Measurements from ENCODE around the gene TOM1L1. TPM values are rescaled to one million over a fixed set of nuclear protein-coding genes. Genes with fewer than 3 reads are reported as not detected.

The TOM1L1 gene
- total and polyA plus RNA-seq, 4 donors, result 21.4 to 119 (median 33.9) TPM

GRCh38 chr17:54967621-54968261, 67.1 kb downstream of the TOM1L1 start:
- no peak for DNase-seq (ENCODE audit: low spot score)

GRCh38 chr17:54968262-54968987, 67.8 kb downstream of the TOM1L1 start, which contains the start of the genes COX11 and STXBP4:
Gene COX11 (minus strand): TSS chr17:54968654. CDS start chr17:54968646, 8 bp downstream.
Gene STXBP4 (plus strand): TSS chr17:54968765. CDS start chr17:54986220, 17,455 bp downstream.
- DNase-seq (ENCODE audit: low spot score), result peak; percentile 93
- H3K4me1 ChIP-seq (ENCODE audit: control insufficient read depth in 4 of 4, insufficient read depth in 4 of 4, low read length in 3 of 4), result peaks cover 2 to 23% (median 16%) of the 10 kb centered on the region in 4 donors
- H3K27ac ChIP-seq (ENCODE audit: low read depth in 1 of 2, low read length in 2 of 2), result peak within 1 kb of the TSS; percentile 35 to 81
- H3K27me3 ChIP-seq (ENCODE audit: control insufficient read depth in 4 of 4, insufficient read depth in 4 of 4, low read length in 3 of 4), result no peaks in the 10 kb centered on the region
- no peaks in the 10 kb centered on the region for H3K9me3 ChIP-seq (ENCODE audit: control insufficient read depth in 4 of 4, low read length in 3 of 4)
- peak within 1 kb of the TSS; percentile 89 to 98 (median 94) for H3K4me3 ChIP-seq (ENCODE audit: low read depth in 1 of 3, low read length in 3 of 3)
- WGBS, result under 1% methylated on average over 57 of the region's 57 CpGs
- H3K36me3 ChIP-seq (ENCODE audit: control insufficient read depth in 4 of 4, insufficient read depth in 3 of 4, low read depth in 1 of 4, low read length in 3 of 4), result peaks cover 1 to 9% (median 6%) of the 10 kb centered on the region in 4 donors
- peak within 1 kb of the TSS; percentile 86 to 92 for H3K9ac ChIP-seq (ENCODE audit: low read depth in 1 of 2, low read length in 2 of 2)
- TF ChIP-seq ZBTB33 (IDR thresholded peaks at IDR 0.05) (peak; percentile 100), HNF4A (conservative IDR thresholded peaks at IDR 0.05) (peak in 1 of 2 donors; percentile 17), JUND (IDR thresholded peaks at IDR 0.05) (peak in 1 of 2 donors; percentile 51), HNF4G (IDR thresholded peaks at IDR 0.05) (no peak), SP1 (IDR thresholded peaks at IDR 0.05) (peak; percentile 49), FOXA2 (IDR thresholded peaks at IDR 0.05) (peak; percentile 14), EGR1 (IDR thresholded peaks at IDR 0.05; ENCODE audit: low read depth in 2 of 2) (peak in 1 of 2 donors; percentile 21), GABPA (IDR thresholded peaks at IDR 0.05 in 1 of 2, conservative IDR thresholded peaks at IDR 0.05 in 1 of 2) (no peak), MAX (IDR thresholded peaks at IDR 0.05) (peak; percentile 43), RAD21 (IDR thresholded peaks at IDR 0.05) (no peak), TAF1 (conservative IDR thresholded peaks at IDR 0.05) (peak; percentile 35), CTCF (IDR thresholded peaks at IDR 0.05; ENCODE audit: low read depth, low read length, missing input control) (no peak), NR2F2 (IDR thresholded peaks at IDR 0.05) (peak; percentile 59), REST (IDR thresholded peaks at IDR 0.05) (peak; percentile 85), FOXA1 (IDR thresholded peaks at IDR 0.05) (peak; percentile 61), YY1 (IDR thresholded peaks at IDR 0.05) (peak; percentile 80)

More at GRCh38 chr17:54967621-54968261, 67.1 kb downstream of the TOM1L1 start:
- WGBS, result under 1% methylated on average over 21 of the region's 21 CpGs
- peaks cover 2 to 23% (median 16%) of the 10 kb centered on the region in 4 donors for H3K4me1 ChIP-seq (ENCODE audit: control insufficient read depth in 4 of 4, insufficient read depth in 4 of 4, low read length in 3 of 4)
- TF ChIP-seq HNF4G (IDR thresholded peaks at IDR 0.05), result no peak
- no peak for TF ChIP-seq EGR1 (IDR thresholded peaks at IDR 0.05; ENCODE audit: low read depth in 2 of 2)
- no peak for TF ChIP-seq YY1 (IDR thresholded peaks at IDR 0.05)
- no peak for TF ChIP-seq FOXA2 (IDR thresholded peaks at IDR 0.05)
- TF ChIP-seq NR2F2 (IDR thresholded peaks at IDR 0.05), result no peak
- peak in 1 of 2 donors; percentile 13 for TF ChIP-seq HNF4A (conservative IDR thresholded peaks at IDR 0.05)
- peak; percentile 21 for TF ChIP-seq CTCF (IDR thresholded peaks at IDR 0.05; ENCODE audit: low read depth, low read length, missing input control)
- H3K27me3 ChIP-seq (ENCODE audit: control insufficient read depth in 4 of 4, insufficient read depth in 4 of 4, low read length in 3 of 4), result no peaks in the 10 kb centered on the region
- peak overlapping the region; percentile 89 to 98 (median 94) for H3K4me3 ChIP-seq (ENCODE audit: low read depth in 1 of 3, low read length in 3 of 3)
- H3K9ac ChIP-seq (ENCODE audit: low read depth in 1 of 2, low read length in 2 of 2), result peak overlapping the region; percentile 36 to 92
- peak overlapping the region; percentile 35 to 81 for H3K27ac ChIP-seq (ENCODE audit: low read depth in 1 of 2, low read length in 2 of 2)
- no peaks in the 10 kb centered on the region for H3K9me3 ChIP-seq (ENCODE audit: control insufficient read depth in 4 of 4, low read length in 3 of 4)
- H3K36me3 ChIP-seq (ENCODE audit: control insufficient read depth in 4 of 4, insufficient read depth in 3 of 4, low read depth in 1 of 4, low read length in 3 of 4), result peaks cover 1 to 14% (median 8%) of the 10 kb centered on the region in 4 donors

Measured in liver (tissue), 9 donors.